Activated naive CD4-positive, alpha-beta T cell treated with anti-CD3 and anti-CD28 coated beads, Interleukin-2, amount 50 U/mL, for 24 hours (primary cell): ENCODE data around the gene GLS.
A peak's percentile ranks its signal among the peaks of the same experiment; 100 is the strongest.

Experiments
- H3K27ac Mint-ChIP-seq: one replicate; pipeline ENCODE4 v1.8.0; 2021; ENCODE audit warnings: mild to moderate bottlenecking, mixed read lengths
- H3K27me3 Mint-ChIP-seq: one replicate; pipeline ENCODE4 v1.8.0; 2021; ENCODE audit warnings: mixed read lengths
- H3K36me3 Mint-ChIP-seq: one replicate; pipeline ENCODE4 v1.8.0; 2021; ENCODE audit warnings: mixed read lengths
- H3K4me1 Mint-ChIP-seq: one replicate; pipeline ENCODE4 v1.8.0; 2021; ENCODE audit warnings: mixed read lengths
- H3K4me3 Mint-ChIP-seq: one replicate; pipeline ENCODE4 v1.8.0; 2021; ENCODE audit warnings: mild to moderate bottlenecking, mixed read lengths
- H3K9me3 Mint-ChIP-seq: one replicate; pipeline ENCODE4 v1.8.0; 2021; ENCODE audit warnings: mixed read lengths

The GLS gene

DNA sequence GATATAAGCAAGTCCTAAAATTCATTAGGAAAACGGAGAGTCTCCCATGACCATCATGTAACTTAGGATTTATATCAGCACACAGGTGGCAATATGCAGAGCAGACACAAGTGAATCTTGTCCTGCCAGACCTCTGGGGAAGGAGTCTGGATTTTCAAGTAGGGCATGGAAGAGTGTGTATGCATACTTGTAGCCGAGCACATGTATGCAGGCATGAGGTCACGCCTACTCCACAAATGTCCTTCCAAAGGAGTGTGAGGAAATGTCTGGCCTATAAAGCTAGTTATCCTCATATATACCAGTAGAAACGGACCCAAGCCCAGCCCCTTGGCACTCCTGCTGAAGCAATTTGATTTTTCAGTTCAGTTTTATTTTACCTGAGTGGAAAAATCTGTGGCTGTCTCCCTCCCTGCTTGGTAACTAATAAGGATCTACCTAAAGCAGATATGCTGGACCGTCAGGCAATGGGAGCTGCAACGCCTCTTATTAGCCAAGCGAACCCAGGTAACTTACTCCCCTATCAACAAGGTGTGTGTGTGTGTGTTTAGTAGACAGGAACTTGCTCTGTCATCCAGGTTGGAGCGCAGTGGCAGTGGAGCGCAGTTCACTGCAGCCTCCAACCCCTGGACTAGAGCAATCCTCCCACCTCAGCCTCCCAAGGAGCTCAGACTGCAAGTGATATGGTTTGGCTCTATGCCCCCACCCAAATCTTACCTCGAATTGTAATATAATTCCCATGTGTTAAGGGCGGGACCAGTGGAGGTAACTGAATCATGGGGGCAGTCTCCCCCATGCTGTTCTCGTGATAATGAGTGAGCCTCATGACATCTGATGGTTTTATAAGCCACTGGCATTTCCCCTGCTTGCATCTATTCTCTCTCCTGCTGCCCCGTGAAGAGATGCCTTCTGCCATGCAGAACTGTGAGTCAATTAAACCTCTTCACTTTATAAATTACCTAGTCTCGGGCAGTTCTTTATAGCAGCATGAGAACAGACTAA lies 130.6 kb downstream of the GLS start:
- peaks cover 10% of the 10 kb centered on the region for H3K9me3 Mint-ChIP-seq
- no peaks in the 10 kb centered on the region for H3K27me3 Mint-ChIP-seq
- H3K4me3 Mint-ChIP-seq, result no peak overlapping the region
- H3K36me3 Mint-ChIP-seq, result peaks cover 33% of the 10 kb centered on the region
- peak overlapping the region; percentile 83 for H3K27ac Mint-ChIP-seq
- peaks cover 45% of the 10 kb centered on the region for H3K4me1 Mint-ChIP-seq

DNA sequence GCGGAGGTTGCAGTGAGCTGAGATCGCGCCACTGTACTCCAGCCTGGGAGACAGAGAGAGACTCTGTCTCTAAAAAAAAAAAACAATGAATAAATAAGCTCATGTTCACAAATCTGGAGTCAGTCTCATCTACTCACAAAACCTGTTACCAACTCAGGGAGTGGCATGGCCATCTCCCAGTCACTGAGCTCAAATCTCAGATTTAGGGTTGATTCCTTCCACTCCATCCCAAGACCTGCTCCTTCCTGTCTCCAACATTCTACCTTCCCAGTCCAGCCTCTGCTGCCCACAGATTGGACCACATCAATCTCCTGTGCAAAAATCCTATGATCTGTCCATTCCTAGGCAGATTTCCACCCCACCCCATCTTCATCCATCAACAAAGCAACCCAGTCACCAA lies 131.7 kb downstream of the GLS start:
- no peak overlapping the region for H3K27ac Mint-ChIP-seq
- peaks cover 29% of the 10 kb centered on the region for H3K36me3 Mint-ChIP-seq
- no peak overlapping the region for H3K4me3 Mint-ChIP-seq
- peaks cover 10% of the 10 kb centered on the region for H3K9me3 Mint-ChIP-seq
- no peaks in the 10 kb centered on the region for H3K27me3 Mint-ChIP-seq
- peaks cover 43% of the 10 kb centered on the region for H3K4me1 Mint-ChIP-seq

- Mint-ChIP-seq H3K4me1 (peaks cover 43% of the 10 kb centered on the region), H3K27me3 (no peaks in the 10 kb centered on the region), H3K36me3 (peaks cover 25% of the 10 kb centered on the region), H3K4me3 (no peak overlapping the region), H3K27ac (no peak overlapping the region), H3K9me3 (peaks cover 10% of the 10 kb centered on the region)
These were observed 132.4 kb downstream of the GLS start for GRCh38 chr2:191012845-191013681.

- H3K27me3 Mint-ChIP-seq, result no peaks in the 10 kb centered on the region
- no peak overlapping the region for H3K27ac Mint-ChIP-seq
- peaks cover 10% of the 10 kb centered on the region for H3K9me3 Mint-ChIP-seq
- H3K36me3 Mint-ChIP-seq, result peaks cover 20% of the 10 kb centered on the region
- no peak overlapping the region for H3K4me3 Mint-ChIP-seq
- H3K4me1 Mint-ChIP-seq, result peaks cover 43% of the 10 kb centered on the region
These were observed 133.0 kb downstream of the GLS start for GRCh38 chr2:191013682-191013931.

- Mint-ChIP-seq H3K4me1 (peaks cover 44% of the 10 kb centered on the region), H3K36me3 (peaks cover 18% of the 10 kb centered on the region), H3K27me3 (no peaks in the 10 kb centered on the region), H3K27ac (no peak within 1 kb of the TSS), H3K4me3 (no peak within 1 kb of the TSS), H3K9me3 (peaks cover 10% of the 10 kb centered on the region)
These were observed 133.5 kb downstream of the GLS start, which contains the start of gene STAT1 for GRCh38 chr2:191013932-191014652. Gene STAT1, minus strand, starts transcription at chr2:191014171. Its CDS starts 4,168 bp downstream, at chr2:191010003.

DNA sequence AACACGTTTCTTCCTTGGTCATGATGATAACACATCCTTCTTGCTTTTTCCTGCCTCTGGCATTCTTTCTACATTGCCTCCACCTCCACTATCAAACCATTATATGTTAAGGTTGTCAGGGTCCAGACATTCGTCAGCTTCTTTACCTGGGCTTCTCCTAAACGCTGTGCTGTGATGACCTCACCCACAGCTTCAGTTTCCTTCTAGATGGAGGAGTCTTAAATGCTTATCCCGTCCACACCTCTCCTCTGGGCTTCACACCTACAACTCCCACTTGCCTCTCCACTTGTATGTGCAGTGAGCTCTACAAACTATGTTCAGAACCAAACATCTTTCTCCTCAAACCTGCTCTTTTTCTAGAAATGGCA lies 134.0 kb downstream of the GLS start:
- peaks cover 14% of the 10 kb centered on the region for H3K36me3 Mint-ChIP-seq
- no peaks in the 10 kb centered on the region for H3K27me3 Mint-ChIP-seq
- H3K27ac Mint-ChIP-seq, result no peak overlapping the region
- peaks cover 45% of the 10 kb centered on the region for H3K4me1 Mint-ChIP-seq
- H3K9me3 Mint-ChIP-seq, result peaks cover 10% of the 10 kb centered on the region
- H3K4me3 Mint-ChIP-seq, result no peak overlapping the region
